Endothelial cell of umbilical vein (primary cell): ENCODE data around the gene FOXA1.

ENCODE experiments used
- FOS ChIP-seq: IDR thresholded peaks from 2 replicates; pipeline ENCODE4 v1.6.1; 2011; ENCODE audit warnings: mild to moderate bottlenecking, low read length, moderate library complexity, borderline replicate concordance; ENCODE audit not compliant: insufficient read depth
- POLR2A ChIP-seq: IDR thresholded peaks from 2 replicates; pipeline ENCODE4 v1.6.1; 2012; ENCODE audit warnings: low read depth, mild to moderate bottlenecking, control low read depth, low read length
- TF ChIP-seq, protein P1 (sequence below), 2 donors: IDR thresholded peaks; 1 replicate in 1 of 2; 2 replicates in 1 of 2; pipeline ENCODE4 v1.5.1; 2011; ENCODE audit warnings: low read length in 2 of 2, mild to moderate bottlenecking in 2 of 2, moderate library complexity in 2 of 2, control low read depth in 1 of 2, inconsistent platforms in 1 of 2, low read depth in 1 of 2; ENCODE audit not compliant: insufficient read depth in 1 of 2; ENCODE audit errors: extremely low read depth in 1 of 2

GRCh38 chr14:37586797-37587130 lies 8.3 kb downstream of the FOXA1 start:
- no peak for TF ChIP-seq POLR2A
- no peak for TF ChIP-seq FOS
- TF ChIP-seq, protein P1, sequence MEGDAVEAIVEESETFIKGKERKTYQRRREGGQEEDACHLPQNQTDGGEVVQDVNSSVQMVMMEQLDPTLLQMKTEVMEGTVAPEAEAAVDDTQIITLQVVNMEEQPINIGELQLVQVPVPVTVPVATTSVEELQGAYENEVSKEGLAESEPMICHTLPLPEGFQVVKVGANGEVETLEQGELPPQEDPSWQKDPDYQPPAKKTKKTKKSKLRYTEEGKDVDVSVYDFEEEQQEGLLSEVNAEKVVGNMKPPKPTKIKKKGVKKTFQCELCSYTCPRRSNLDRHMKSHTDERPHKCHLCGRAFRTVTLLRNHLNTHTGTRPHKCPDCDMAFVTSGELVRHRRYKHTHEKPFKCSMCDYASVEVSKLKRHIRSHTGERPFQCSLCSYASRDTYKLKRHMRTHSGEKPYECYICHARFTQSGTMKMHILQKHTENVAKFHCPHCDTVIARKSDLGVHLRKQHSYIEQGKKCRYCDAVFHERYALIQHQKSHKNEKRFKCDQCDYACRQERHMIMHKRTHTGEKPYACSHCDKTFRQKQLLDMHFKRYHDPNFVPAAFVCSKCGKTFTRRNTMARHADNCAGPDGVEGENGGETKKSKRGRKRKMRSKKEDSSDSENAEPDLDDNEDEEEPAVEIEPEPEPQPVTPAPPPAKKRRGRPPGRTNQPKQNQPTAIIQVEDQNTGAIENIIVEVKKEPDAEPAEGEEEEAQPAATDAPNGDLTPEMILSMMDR (IDR thresholded peaks at IDR 0.05; ENCODE audit: extremely low read depth in 1 of 2, insufficient read depth in 1 of 2, low read depth in 1 of 2, low read length in 2 of 2), result no peak
